ENCODE results near the gene VSIG8. TPM values are rescaled to one million over a fixed set of nuclear protein-coding genes. Genes with fewer than 3 reads are reported as not detected.
A peak's percentile ranks its signal among the peaks of the same experiment; 100 is the strongest.

VSIG8 gene
- total RNA-seq, 1 experiment from 2014 or later: not detected

DNA sequence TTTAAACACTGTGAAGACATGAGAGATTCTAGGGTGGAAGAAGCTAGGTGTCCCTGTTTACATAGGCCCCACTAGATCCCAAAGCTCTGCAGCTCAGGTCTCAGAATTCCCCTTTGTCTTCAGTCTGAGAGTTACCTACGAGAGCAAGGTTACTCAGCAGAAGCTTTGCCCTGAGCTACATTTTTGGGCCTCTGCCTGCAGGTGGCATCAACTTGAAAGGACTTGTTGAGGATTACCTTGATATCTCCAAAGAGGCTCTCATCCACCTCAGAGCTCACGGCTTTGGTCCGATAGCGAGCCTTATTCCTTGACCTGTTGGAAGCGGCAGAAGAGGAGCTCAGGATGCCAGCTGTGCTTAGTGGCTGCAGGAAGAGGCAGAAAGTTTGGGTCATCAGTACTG lies 30.5 kb upstream of the VSIG8 start:
- no peak overlapping the region for H3K27ac ChIP-seq
- H3K4me1 ChIP-seq: peaks cover 23% of the 10 kb centered on the region
- no peak for DNase-seq
- no peaks in the 10 kb centered on the region for H3K36me3 ChIP-seq
- no peak overlapping the region for H3K4me3 ChIP-seq
- no peaks in the 10 kb centered on the region for H3K9me3 ChIP-seq (replicated peaks)
- H3K27me3 ChIP-seq: no peaks in the 10 kb centered on the region

- peaks cover 23% of the 10 kb centered on the region for H3K4me1 ChIP-seq
- no peaks in the 10 kb centered on the region for H3K9me3 ChIP-seq (replicated peaks)
- H3K27me3 ChIP-seq: no peaks in the 10 kb centered on the region
- peak; percentile 50 to 63 for DNase-seq
- no peaks in the 10 kb centered on the region for H3K36me3 ChIP-seq
- H3K27ac ChIP-seq: no peak overlapping the region
- no peak overlapping the region for H3K4me3 ChIP-seq
Observed at GRCh38 chr1:159891275-159892157, 29.1 kb upstream of the VSIG8 start.

DNA sequence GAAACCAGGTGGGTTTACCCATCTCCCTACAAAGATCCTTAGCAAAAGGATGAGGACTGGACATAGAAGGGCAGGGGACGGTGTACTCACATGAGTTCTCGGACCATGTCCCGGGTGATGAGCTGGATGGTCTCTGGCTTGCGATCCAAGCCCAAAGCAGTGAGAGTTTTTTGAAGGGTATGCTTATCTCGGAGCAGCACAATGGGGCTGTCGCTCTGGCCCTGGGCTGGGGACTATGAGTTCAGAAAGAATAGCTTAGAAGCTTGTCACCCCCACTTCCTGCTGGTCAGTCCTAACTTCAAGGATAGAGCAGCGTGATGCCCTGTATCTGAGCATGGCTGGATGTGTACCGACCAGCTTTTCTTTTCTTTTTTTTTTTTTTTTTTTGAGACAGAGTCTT lies 27.9 kb upstream of the VSIG8 start:
- Histone ChIP-seq H3K4me3 (no peak overlapping the region), H3K4me1 (peaks cover 12% of the 10 kb centered on the region), H3K27me3 (no peaks in the 10 kb centered on the region), H3K27ac (no peak overlapping the region), H3K9me3 (replicated peaks) (no peaks in the 10 kb centered on the region), H3K36me3 (no peaks in the 10 kb centered on the region)
- no peak for DNase-seq

DNA sequence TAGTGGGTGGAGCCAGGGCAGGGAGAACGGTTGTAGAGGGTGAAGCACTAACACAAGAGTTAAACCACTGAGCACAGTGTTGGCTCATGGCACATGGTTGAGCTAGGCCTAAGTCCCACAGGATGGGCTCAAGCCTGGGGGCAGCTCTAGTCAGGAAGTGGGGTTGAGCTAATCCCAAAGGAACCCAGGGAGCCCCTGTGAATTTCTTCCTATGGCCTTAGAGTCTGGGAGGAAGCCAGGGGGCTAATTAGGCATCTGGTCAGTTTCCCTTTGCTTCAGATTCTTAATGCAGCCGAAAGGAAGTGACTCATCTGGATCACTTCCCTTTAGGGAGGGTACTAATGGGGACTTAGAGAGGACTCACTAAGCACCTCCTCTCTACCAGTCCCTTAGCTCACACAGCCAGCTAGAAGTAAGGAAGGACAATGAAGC lies 27.4 kb upstream of the VSIG8 start:
- H3K9me3 ChIP-seq (replicated peaks): no peaks in the 10 kb centered on the region
- H3K4me3 ChIP-seq: no peak overlapping the region
- DNase-seq: peak; percentile 41 to 57
- H3K27me3 ChIP-seq: no peaks in the 10 kb centered on the region
- H3K36me3 ChIP-seq: no peaks in the 10 kb centered on the region
- H3K27ac ChIP-seq: no peak overlapping the region; the same call in 1 of the 2 replicates
- H3K4me1 ChIP-seq: peaks cover 11% of the 10 kb centered on the region

DNA sequence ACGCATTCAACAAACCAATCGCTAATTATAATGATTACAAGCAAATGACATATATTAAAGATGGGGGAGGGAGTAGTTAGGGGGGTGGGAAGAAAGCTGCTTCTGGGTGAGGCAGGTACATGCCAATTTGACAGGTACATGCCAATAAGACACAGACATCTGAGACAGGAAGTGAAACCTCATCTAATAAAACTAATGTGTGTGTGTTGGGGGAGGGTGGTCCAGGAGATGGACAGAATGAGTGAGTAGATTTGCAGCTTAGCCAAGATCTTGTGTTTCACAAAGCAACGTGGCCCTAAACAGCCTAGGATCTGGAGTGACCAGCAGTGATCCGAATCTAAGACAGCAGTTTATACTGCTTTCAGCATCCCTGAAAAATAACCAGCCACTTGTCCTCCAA lies 26.7 kb upstream of the VSIG8 start:
- H3K4me3 ChIP-seq: no peak overlapping the region
- no peaks in the 10 kb centered on the region for H3K36me3 ChIP-seq
- no peak for DNase-seq
- H3K4me1 ChIP-seq: peaks cover 11% of the 10 kb centered on the region
- no peaks in the 10 kb centered on the region for H3K9me3 ChIP-seq (replicated peaks)
- no peak overlapping the region for H3K27ac ChIP-seq
- H3K27me3 ChIP-seq: no peaks in the 10 kb centered on the region

DNA sequence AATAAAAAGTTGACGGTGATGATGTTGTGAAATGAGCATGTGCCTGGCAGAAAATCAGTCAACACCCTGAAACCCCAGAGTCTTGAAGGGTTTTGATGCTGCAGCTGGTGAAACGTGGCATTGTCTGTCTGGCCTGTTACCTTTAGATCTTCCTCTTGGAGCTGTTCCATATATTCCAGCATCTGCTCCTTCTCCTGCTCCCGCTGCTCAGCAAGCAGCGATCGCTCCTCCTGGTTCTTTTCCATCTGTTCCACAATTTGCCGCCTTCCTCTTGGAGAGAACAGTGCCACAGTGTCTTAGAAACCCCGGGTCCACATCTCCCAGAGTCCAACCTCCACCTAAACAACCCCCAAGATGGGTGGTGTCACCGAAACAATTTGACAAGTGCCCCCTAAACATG lies 21.8 kb upstream of the VSIG8 start:
- peaks cover 8% of the 10 kb centered on the region; the same call in 1 of the 2 replicates for H3K4me1 ChIP-seq
- no peaks in the 10 kb centered on the region for H3K27me3 ChIP-seq
- no peak for DNase-seq
- H3K27ac ChIP-seq: no peak overlapping the region
- no peaks in the 10 kb centered on the region; the same call in 1 of the 2 replicates for H3K9me3 ChIP-seq (replicated peaks)
- no peaks in the 10 kb centered on the region for H3K36me3 ChIP-seq
- H3K4me3 ChIP-seq: no peak overlapping the region

DNA sequence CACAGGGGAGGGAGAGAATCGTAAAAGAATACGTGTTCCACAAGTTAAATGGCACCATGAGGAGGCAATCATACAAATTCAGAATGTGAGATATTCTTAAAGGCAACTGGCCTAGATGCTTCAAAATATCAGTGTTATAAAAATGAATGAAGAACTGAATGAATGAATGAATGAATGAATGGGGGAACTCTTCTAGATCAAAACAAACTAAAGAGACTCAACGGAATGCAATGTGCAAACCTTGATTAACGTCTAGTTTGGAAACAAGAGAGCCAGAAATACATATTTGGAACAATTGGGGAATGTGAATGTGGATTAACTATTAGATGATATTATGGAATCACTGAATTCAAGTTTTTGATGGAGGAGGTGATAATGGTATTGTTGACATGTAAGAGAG lies 20.7 kb upstream of the VSIG8 start:
- Histone ChIP-seq H3K4me1 (peaks cover 8% of the 10 kb centered on the region; the same call in 1 of the 2 replicates), H3K36me3 (no peaks in the 10 kb centered on the region), H3K9me3 (replicated peaks) (no peaks in the 10 kb centered on the region; the same call in 1 of the 2 replicates), H3K27me3 (no peaks in the 10 kb centered on the region), H3K27ac (no peak overlapping the region), H3K4me3 (no peak overlapping the region)
- DNase-seq: no peak

- H3K4me3 ChIP-seq: no peak overlapping the region
- DNase-seq: no peak
- no peaks in the 10 kb centered on the region; the same call in 1 of the 2 replicates for H3K9me3 ChIP-seq (replicated peaks)
- no peak overlapping the region for H3K27ac ChIP-seq
- H3K4me1 ChIP-seq: peaks cover 8% of the 10 kb centered on the region; the same call in 1 of the 2 replicates
- H3K27me3 ChIP-seq: no peaks in the 10 kb centered on the region
- H3K36me3 ChIP-seq: no peaks in the 10 kb centered on the region
Observed at GRCh38 chr1:159882527-159882862, 20.0 kb upstream of the VSIG8 start.

DNA sequence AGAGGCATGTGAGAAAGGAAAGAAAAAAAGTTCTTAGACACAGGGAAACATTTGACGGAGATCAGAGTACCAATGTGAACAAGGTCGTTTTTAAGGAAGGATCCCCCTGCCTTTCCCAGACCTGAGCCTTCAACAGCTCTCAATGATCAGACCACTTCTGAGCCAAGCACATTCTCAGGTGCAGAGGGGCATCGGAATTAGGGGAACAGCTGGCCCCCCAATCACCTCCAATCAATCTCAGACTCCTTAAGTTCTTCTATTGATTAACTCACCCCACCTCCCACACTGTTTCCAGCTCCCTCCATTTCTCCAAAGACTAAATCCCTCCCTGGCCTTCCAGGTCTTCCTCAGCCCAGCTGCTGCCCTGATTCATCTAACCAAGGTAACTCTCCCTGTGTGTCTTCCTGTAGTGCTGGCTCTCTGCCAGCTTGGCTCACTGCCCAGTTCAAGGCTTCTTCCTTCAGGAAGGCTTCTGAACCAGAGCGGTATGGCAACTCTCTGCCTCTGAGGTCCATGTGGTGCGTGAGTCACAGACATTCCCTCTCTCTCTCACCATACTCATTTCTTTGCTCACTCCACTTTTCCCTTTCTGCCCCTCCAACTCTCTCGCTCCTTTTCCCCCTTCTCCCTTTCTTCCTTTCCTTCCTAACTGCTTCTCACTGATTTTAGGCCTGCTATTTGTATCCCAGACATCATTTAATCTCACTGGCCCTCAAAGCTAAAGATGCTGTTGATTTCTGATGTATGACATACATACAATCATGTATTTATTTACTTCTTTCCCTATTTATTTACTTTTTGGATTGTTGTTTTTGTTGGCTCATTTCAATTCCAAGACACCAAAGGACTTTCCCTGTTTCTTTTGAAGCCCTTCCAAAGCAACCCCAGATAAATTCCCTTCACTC lies 19.4 kb upstream of the VSIG8 start:
- Histone ChIP-seq H3K27me3 (no peaks in the 10 kb centered on the region), H3K4me1 (peaks cover 8% of the 10 kb centered on the region; the same call in 1 of the 2 replicates), H3K27ac (no peak overlapping the region), H3K9me3 (replicated peaks) (no peaks in the 10 kb centered on the region; the same call in 1 of the 2 replicates), H3K36me3 (no peaks in the 10 kb centered on the region), H3K4me3 (no peak overlapping the region)
- peak; percentile 75 to 81 for DNase-seq

- Histone ChIP-seq H3K4me3 (no peak overlapping the region), H3K9me3 (replicated peaks) (no peaks in the 10 kb centered on the region; the same call in 1 of the 2 replicates), H3K4me1 (peaks cover 8% of the 10 kb centered on the region; the same call in 1 of the 2 replicates), H3K36me3 (no peaks in the 10 kb centered on the region), H3K27me3 (no peaks in the 10 kb centered on the region), H3K27ac (no peak overlapping the region)
- no peak for DNase-seq
Observed at GRCh38 chr1:159880430-159880829, 18.0 kb upstream of the VSIG8 start.

DNA sequence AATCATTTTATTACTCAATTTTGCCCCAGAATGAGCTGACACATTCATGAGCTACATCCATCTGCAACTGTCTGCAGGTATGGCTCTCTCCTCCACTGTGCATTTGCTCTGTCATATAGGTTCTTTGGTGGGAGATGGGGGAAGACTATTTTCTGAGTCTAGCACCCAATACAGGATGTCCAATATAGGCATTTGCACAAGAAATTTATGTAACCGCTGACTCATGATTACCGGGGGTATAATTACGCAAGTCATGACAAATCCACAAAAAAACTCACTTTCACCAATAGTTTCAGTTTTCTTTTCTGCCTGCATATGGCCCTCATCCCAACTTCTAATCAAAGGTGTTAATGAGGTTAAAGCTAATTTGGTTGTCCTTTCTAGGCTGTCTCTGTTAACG lies 17.5 kb upstream of the VSIG8 start:
- DNase-seq: no peak
- Histone ChIP-seq H3K27ac (no peak overlapping the region), H3K4me1 (peaks cover 8% of the 10 kb centered on the region; the same call in 1 of the 2 replicates), H3K9me3 (replicated peaks) (no peaks in the 10 kb centered on the region; the same call in 1 of the 2 replicates), H3K27me3 (no peaks in the 10 kb centered on the region), H3K36me3 (no peaks in the 10 kb centered on the region), H3K4me3 (no peak overlapping the region)

DNA sequence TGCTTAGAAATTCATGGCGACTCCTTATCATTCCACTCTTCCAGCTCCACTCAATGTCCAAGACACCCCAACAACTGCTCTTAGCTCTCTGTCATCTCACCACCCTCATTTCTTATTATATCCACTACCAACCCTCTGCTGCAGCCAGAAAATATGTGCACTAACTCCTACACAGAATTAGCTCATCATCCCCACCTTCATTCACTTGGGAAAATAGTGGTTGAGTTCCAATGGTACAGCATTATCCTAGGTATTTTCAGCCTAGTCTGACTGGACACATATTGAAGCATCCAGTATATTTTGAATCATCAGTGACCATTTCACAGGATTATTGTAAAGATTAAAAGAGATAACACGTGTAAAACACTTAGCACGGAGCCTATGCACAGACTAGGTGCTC lies 16.7 kb upstream of the VSIG8 start:
- Histone ChIP-seq H3K36me3 (no peaks in the 10 kb centered on the region), H3K27ac (no peak overlapping the region), H3K4me3 (no peak overlapping the region), H3K9me3 (replicated peaks) (no peaks in the 10 kb centered on the region; the same call in 1 of the 2 replicates), H3K4me1 (peaks cover 8% of the 10 kb centered on the region; the same call in 1 of the 2 replicates), H3K27me3 (0 out of 2 replicates have a peak, but pooled peaks cover 5% of the 10 kb centered on the region)
- DNase-seq: no peak

DNA sequence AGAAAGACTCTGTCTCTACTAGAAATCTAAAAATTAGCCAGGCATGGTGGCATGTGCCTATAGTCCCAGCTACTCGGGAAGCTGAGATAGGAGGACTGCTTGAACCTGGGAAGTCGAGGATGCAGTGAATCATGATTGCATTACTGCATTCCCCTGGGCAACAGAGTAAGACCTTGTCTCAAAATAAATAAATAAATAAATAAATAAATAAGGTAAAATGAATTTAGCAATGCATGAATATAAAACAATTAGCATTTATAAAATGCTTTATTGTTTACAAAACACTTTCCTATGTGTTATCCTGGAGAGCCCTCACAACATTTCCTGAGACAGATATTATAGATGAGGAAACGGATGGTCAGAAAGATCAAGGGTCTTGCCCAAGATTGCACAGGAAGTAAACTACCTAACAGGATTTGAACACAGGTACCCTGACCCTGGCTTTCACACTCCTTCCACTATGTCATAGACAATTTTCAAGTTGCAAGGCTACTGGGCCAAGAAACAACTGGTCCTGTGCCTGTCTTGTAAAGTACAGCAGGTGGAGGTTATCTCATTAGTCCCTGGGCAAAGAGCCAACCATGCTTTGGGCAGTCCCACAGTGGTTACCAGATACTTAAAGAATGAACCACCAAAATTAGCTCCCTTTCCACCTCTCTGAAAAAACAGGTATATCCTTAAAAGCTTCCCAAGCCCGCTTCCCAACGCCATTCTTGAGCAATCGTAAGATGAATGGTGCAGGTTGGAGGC lies 15.4 kb upstream of the VSIG8 start:
- Histone ChIP-seq H3K36me3 (no peaks in the 10 kb centered on the region), H3K4me3 (no peak overlapping the region), H3K9me3 (replicated peaks) (no peaks in the 10 kb centered on the region; the same call in 1 of the 2 replicates), H3K27ac (no peak overlapping the region), H3K4me1 (peaks cover 8% of the 10 kb centered on the region; the same call in 1 of the 2 replicates), H3K27me3 (0 out of 2 replicates have a peak, but pooled peaks cover 5% of the 10 kb centered on the region)
- peak; percentile 22 to 52 for DNase-seq

GRCh38 chr1:159873530-159874143 lies 11.2 kb upstream of the VSIG8 start:
- Histone ChIP-seq H3K4me1 (no peaks in the 10 kb centered on the region), H3K27me3 (0 out of 2 replicates have a peak, but pooled peaks cover 5% of the 10 kb centered on the region), H3K9me3 (replicated peaks) (no peaks in the 10 kb centered on the region), H3K4me3 (no peak overlapping the region), H3K27ac (no peak overlapping the region), H3K36me3 (no peaks in the 10 kb centered on the region)
- DNase-seq: no peak
